HepG2 (cell line): ENCODE results near the gene TFPI. TPM values are rescaled to one million over a fixed set of nuclear protein-coding genes. Genes with fewer than 3 reads are reported as not detected.

Source experiments
- CEBPG ChIP-seq: IDR thresholded peaks from 2 replicates; pipeline ENCODE4 v1.6.1; 2016
- EEA1 ChIP-seq: sonication (generic); formaldehyde crosslinking; IDR thresholded peaks from 2 replicates; pipeline ENCODE4 v1.5.1; 2020; ENCODE audit warnings: mild to moderate bottlenecking, missing genetic modification reagents, borderline replicate concordance
- ELF1 ChIP-seq: sonication (generic); formaldehyde crosslinking; IDR thresholded peaks from 2 replicates; pipeline ENCODE4 v1.4.0; 2020; ENCODE audit warnings: missing genetic modification reagents
- FOSL2 ChIP-seq: sonication (generic); formaldehyde crosslinking; IDR thresholded peaks from 2 replicates; pipeline ENCODE4 v1.4.0; 2020; ENCODE audit warnings: missing genetic modification reagents
- FOXA1 ChIP-seq, 2 experiments: fragments of 450-650 bp in 1 of 2; sonication (generic) in 1 of 2; formaldehyde crosslinking in 1 of 2; IDR thresholded peaks; 2 replicates each; pipeline versions ENCODE4 v1.4.0 to v1.6.1; 2016 to 2020; ENCODE audit warnings: missing genetic modification reagents in 1 of 2
- GATA4 ChIP-seq: sonication (generic); IDR thresholded peaks from 2 replicates; pipeline ENCODE4 v1.6.1; 2016; ENCODE audit warnings: antibody characterized with exemption, low read depth, borderline replicate concordance
- GATAD2A ChIP-seq: IDR thresholded peaks from 2 replicates; pipeline ENCODE4 v1.6.1; 2016
- HMG20B ChIP-seq: conservative IDR thresholded peaks from 2 replicates; pipeline ENCODE4 v1.6.1; 2016; ENCODE audit warnings: missing genetic modification reagents, missing compliant biosample characterization
- KAT8 ChIP-seq: IDR thresholded peaks from 2 replicates; pipeline ENCODE4 v1.6.1; 2016; ENCODE audit warnings: missing genetic modification reagents, missing compliant biosample characterization
- MAFF ChIP-seq: IDR thresholded peaks from 2 replicates; pipeline ENCODE4 v1.6.1; 2011; ENCODE audit warnings: low read depth, low read length, improper control_type of control experiment
- MEF2D ChIP-seq: sonication (generic); formaldehyde crosslinking; IDR thresholded peaks from 2 replicates; pipeline ENCODE4 v1.5.1; 2020; ENCODE audit warnings: mild to moderate bottlenecking, missing genetic modification reagents
- SCMH1 ChIP-seq: sonication (generic); formaldehyde crosslinking; IDR thresholded peaks from 2 replicates; pipeline ENCODE4 v1.9.0; 2021; ENCODE audit warnings: missing genetic modification reagents, mild to moderate bottlenecking, borderline replicate concordance
- SYNCRIP ChIP-seq: fragments of 200-400 bp; formaldehyde crosslinking; IDR thresholded peaks from 2 replicates; pipeline ENCODE4 v1.6.1; 2018; ENCODE audit warnings: mild to moderate bottlenecking, low read depth, low read length; ENCODE audit not compliant: insufficient read depth
- WIZ ChIP-seq: sonication (generic); formaldehyde crosslinking; IDR thresholded peaks from 2 replicates; pipeline ENCODE4 v1.5.1; 2020; ENCODE audit warnings: mild to moderate bottlenecking, missing genetic modification reagents
- ZFP90 ChIP-seq: sonication (generic); formaldehyde crosslinking; IDR thresholded peaks from 2 replicates; pipeline ENCODE4 v1.8.0; 2022; ENCODE audit warnings: missing genetic modification reagents, mild to moderate bottlenecking, inconsistent platforms, borderline replicate concordance
- ZNF180 ChIP-seq: sonication (generic); formaldehyde crosslinking; IDR thresholded peaks from 2 replicates; pipeline ENCODE4 v1.4.0; 2020; ENCODE audit warnings: low read depth, missing genetic modification reagents, borderline replicate concordance
- ZNF232 ChIP-seq: sonication (generic); formaldehyde crosslinking; IDR thresholded peaks from 2 replicates; pipeline ENCODE4 v1.4.0; 2020; ENCODE audit warnings: missing genetic modification reagents, borderline replicate concordance
- ZNF33A ChIP-seq: sonication (generic); formaldehyde crosslinking; IDR thresholded peaks from 2 replicates; pipeline ENCODE4 v1.5.1; 2020; ENCODE audit warnings: missing genetic modification reagents, mild to moderate bottlenecking, moderate library complexity, borderline replicate concordance
- ZNF644 ChIP-seq: IDR thresholded peaks from 2 replicates; pipeline ENCODE4 v1.6.1; 2016; ENCODE audit warnings: low read depth
- ZNF749 ChIP-seq: sonication (generic); formaldehyde crosslinking; IDR thresholded peaks from 2 replicates; pipeline ENCODE4 v1.8.0; 2022; ENCODE audit warnings: mild to moderate bottlenecking, missing genetic modification reagents, moderate library complexity, borderline replicate concordance
- polyA plus RNA-seq, 8 experiments: library from polyadenylated mRNA; depleted of rRNA in 3 of 8; stranded (reverse) in 7 of 8; unstranded in 1 of 8; fragments of >200 nt; fragmentation: Illumina TruSeq in 4 of 8; extraction: Trizol in 4 of 8; gene quantifications; 2 replicates each; pipeline versions ENCODE4 v1.2.1 to v1.2.3, GENCODE V29; 2011 to 2016; ENCODE audit warnings: low read depth in 4 of 8, missing spikeins in 1 of 8, mixed read lengths in 1 of 8; ENCODE audit not compliant: insufficient read depth in 1 of 8
- total RNA-seq, 5 experiments: library from RNA; depleted of rRNA; stranded (reverse); fragments of >200 nt; fragmentation: Illumina TruSeq; extraction: Trizol; gene quantifications; 2 replicates each; pipeline ENCODE4 v1.2.3, GENCODE V29; 2016; ENCODE audit warnings: low read depth in 1 of 5
- TF ChIP-seq, protein P1 (sequence below): IDR thresholded peaks from 2 replicates; pipeline ENCODE4 v1.6.1; 2016; ENCODE audit warnings: mild to moderate bottlenecking, missing biosample characterization, missing genetic modification reagents
- TF ChIP-seq, protein P2 (sequence below): sonication (generic); formaldehyde crosslinking; IDR thresholded peaks from 2 replicates; pipeline ENCODE4 v1.9.0; 2021; ENCODE audit warnings: missing genetic modification reagents, borderline replicate concordance
- TF ChIP-seq, protein P3 (sequence below): sonication (generic); formaldehyde crosslinking; IDR thresholded peaks from 2 replicates; pipeline ENCODE4 v1.8.0; 2022; ENCODE audit warnings: mild to moderate bottlenecking, missing genetic modification reagents, borderline replicate concordance
- TF ChIP-seq, protein P4 (sequence below): sonication (generic); formaldehyde crosslinking; IDR thresholded peaks from 2 replicates; pipeline ENCODE4 v1.5.0; 2020; ENCODE audit warnings: mild to moderate bottlenecking, missing genetic modification reagents, moderate library complexity

Gene TFPI
- total and polyA plus RNA-seq, 2 of the 13 experiments (the other 11 are each of a cell fraction or from before 2014, with no cell fraction given), result 301 to 436 TPM

DNA sequence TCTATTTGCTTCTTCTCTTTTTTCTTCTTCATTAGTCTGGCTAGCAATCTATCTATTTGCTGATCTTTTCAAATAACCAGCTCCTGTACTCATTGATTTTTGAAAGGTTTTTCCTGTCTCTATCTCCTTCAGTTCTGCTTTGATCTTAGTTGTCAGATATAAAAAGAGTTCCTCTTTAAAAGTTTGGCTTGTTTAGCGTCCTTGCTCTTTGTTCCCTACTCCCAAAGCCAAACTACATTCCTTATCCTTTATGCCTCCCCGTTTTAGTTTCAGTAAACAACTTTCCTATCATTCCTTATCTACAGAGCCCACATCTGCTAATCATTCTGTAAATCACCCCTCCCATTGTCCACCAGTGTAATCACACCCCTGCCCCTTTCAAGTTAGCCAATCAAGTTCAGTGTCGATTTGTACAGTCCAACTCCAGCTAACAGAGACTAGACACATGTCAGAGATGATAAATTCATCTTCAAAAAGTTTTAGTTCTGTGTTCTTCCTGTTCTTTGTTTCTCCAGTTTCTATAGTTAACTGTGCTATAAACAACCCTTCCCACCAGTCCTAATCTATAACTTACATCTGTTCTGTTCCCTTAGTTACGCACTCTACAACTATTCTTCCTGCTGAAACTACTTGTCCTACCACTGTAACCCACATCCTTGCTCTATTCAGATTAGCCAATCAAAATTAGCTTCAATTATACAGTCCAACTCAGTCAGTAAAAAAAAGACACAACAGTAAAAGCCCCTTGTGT, 44.4 kb downstream of the TFPI start (continued):
- TF ChIP-seq ZNF644 (CRISPR knock-in tag) (no peak), FOSL2 (CRISPR knock-in tag) (peak; percentile 90), CEBPG (CRISPR knock-in tag) (peak; percentile 84), ZFP90 (CRISPR knock-in tag) (0 out of 2 replicates have a peak, but pooled peaks have one; percentile 32), ZNF33A (no peak), HMG20B (CRISPR knock-in tag) (peak; percentile 97), WIZ (no peak), GATAD2A (peak; percentile 89), SYNCRIP (no peak), ELF1 (CRISPR knock-in tag) (0 out of 2 replicates have a peak, but pooled peaks have one; percentile 56), GATA4 (peak; percentile 100), ZNF180 (no peak), FOXA1 (IDR thresholded peaks at IDR 0.05) (peak; percentile 83), FOXA1 (CRISPR knock-in tag; IDR thresholded peaks at IDR 0.05) (peak; percentile 96), ZNF749 (peak; percentile 88; the same call in 1 of the 2 replicates), SCMH1 (no peak), MEF2D (CRISPR knock-in tag) (peak; percentile 99), KAT8 (peak; percentile 65), MAFF (peak; percentile 57), ZNF232 (CRISPR knock-in tag) (peak; percentile 80; the same call in 1 of the 2 replicates), EEA1 (CRISPR knock-in tag) (no peak)
- TF ChIP-seq, protein P1, sequence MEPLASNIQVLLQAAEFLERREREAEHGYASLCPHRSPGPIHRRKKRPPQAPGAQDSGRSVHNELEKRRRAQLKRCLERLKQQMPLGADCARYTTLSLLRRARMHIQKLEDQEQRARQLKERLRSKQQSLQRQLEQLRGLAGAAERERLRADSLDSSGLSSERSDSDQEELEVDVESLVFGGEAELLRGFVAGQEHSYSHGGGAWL (CRISPR knock-in tag), result no peak
- TF ChIP-seq, protein P2, sequence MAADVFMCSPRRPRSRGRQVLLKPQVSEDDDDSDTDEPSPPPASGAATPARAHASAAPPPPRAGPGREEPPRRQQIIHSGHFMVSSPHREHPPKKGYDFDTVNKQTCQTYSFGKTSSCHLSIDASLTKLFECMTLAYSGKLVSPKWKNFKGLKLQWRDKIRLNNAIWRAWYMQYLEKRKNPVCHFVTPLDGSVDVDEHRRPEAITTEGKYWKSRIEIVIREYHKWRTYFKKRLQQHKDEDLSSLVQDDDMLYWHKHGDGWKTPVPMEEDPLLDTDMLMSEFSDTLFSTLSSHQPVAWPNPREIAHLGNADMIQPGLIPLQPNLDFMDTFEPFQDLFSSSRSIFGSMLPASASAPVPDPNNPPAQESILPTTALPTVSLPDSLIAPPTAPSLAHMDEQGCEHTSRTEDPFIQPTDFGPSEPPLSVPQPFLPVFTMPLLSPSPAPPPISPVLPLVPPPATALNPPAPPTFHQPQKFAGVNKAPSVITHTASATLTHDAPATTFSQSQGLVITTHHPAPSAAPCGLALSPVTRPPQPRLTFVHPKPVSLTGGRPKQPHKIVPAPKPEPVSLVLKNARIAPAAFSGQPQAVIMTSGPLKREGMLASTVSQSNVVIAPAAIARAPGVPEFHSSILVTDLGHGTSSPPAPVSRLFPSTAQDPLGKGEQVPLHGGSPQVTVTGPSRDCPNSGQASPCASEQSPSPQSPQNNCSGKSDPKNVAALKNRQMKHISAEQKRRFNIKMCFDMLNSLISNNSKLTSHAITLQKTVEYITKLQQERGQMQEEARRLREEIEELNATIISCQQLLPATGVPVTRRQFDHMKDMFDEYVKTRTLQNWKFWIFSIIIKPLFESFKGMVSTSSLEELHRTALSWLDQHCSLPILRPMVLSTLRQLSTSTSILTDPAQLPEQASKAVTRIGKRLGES, result no peak; the same call in 1 of the 2 replicates
- TF ChIP-seq, protein P3, sequence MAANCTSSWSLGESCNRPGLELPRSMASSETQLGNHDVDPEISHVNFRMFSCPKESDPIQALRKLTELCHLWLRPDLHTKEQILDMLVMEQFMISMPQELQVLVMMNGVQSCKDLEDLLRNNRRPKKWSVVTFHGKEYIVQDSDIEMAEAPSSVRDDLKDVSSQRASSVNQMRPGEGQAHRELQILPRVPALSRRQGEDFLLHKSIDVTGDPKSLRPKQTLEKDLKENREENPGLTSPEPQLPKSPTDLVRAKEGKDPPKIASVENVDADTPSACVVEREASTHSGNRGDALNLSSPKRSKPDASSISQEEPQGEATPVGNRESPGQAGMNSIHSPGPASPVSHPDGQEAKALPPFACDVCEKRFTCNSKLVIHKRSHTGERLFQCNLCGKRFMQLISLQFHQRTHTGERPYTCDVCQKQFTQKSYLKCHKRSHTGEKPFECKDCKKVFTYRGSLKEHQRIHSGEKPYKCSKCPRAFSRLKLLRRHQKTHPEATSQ (CRISPR knock-in tag), result peak; percentile 82; the same call in 1 of the 2 replicates
- TF ChIP-seq, protein P4, sequence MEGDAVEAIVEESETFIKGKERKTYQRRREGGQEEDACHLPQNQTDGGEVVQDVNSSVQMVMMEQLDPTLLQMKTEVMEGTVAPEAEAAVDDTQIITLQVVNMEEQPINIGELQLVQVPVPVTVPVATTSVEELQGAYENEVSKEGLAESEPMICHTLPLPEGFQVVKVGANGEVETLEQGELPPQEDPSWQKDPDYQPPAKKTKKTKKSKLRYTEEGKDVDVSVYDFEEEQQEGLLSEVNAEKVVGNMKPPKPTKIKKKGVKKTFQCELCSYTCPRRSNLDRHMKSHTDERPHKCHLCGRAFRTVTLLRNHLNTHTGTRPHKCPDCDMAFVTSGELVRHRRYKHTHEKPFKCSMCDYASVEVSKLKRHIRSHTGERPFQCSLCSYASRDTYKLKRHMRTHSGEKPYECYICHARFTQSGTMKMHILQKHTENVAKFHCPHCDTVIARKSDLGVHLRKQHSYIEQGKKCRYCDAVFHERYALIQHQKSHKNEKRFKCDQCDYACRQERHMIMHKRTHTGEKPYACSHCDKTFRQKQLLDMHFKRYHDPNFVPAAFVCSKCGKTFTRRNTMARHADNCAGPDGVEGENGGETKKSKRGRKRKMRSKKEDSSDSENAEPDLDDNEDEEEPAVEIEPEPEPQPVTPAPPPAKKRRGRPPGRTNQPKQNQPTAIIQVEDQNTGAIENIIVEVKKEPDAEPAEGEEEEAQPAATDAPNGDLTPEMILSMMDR (CRISPR knock-in tag), result no peak
